Gastrocnemius medialis (tissue), 4 donors: ENCODE measurements around the gene CASTOR1.

Experiments used
- POLR2A ChIP-seq, 2 donors: fragments of 450-650 bp; IDR thresholded peaks; one replicate each; pipeline ENCODE4 v1.6.1; 2017; ENCODE audit warnings: antibody characterized with exemption in 2 of 2, mild to moderate bottlenecking in 2 of 2, moderate library complexity in 2 of 2
- TF ChIP-seq, protein P1 (sequence below), 5 experiments: fragments of 450-650 bp in 3 of 5; fragments of 200-600 bp in 2 of 5; sonication (generic) in 2 of 5; IDR thresholded peaks in 4 of 5; conservative IDR thresholded peaks in 1 of 5; 1 replicate in 4 of 5; 2 replicates in 1 of 5; pipeline ENCODE4 v1.5.1; 2016 to 2019; ENCODE audit warnings: antibody characterized with exemption in 5 of 5, mild to moderate bottlenecking in 3 of 5, moderate library complexity in 3 of 5

DNA sequence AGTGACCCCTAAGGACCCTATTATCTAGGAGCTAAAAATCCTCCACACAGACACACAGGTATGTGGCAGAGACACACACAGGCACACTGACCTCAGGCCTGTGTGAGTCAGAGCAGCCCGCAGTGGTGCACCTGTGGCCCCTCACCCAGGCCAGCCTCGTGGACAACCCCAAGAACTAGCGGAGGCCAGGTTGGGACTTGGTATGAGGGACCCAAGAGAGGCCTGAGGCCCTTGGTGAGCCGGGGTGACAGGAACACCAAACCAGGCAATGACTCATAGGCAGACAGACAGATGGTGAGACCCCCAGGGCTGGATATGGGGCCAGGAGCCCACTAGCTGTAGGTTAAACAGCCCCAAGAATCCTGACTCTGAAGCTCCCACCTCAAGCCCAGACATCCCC, 6.0 kb downstream of the CASTOR1 start:
- no peak for TF ChIP-seq POLR2A (IDR thresholded peaks at IDR 0.05)
- TF ChIP-seq, protein P1, sequence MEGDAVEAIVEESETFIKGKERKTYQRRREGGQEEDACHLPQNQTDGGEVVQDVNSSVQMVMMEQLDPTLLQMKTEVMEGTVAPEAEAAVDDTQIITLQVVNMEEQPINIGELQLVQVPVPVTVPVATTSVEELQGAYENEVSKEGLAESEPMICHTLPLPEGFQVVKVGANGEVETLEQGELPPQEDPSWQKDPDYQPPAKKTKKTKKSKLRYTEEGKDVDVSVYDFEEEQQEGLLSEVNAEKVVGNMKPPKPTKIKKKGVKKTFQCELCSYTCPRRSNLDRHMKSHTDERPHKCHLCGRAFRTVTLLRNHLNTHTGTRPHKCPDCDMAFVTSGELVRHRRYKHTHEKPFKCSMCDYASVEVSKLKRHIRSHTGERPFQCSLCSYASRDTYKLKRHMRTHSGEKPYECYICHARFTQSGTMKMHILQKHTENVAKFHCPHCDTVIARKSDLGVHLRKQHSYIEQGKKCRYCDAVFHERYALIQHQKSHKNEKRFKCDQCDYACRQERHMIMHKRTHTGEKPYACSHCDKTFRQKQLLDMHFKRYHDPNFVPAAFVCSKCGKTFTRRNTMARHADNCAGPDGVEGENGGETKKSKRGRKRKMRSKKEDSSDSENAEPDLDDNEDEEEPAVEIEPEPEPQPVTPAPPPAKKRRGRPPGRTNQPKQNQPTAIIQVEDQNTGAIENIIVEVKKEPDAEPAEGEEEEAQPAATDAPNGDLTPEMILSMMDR (IDR thresholded peaks at IDR 0.05 in 4 of 5, conservative IDR thresholded peaks at IDR 0.05 in 1 of 5), result no peak
